ENCODE measurements around the gene REEP6.
"Not testable (repeated sequence)": the region's sequence is repeated elsewhere in the genome, so short reads cannot be mapped to it uniquely, and the experiment has no call there.

REEP6 gene

GRCh38 chr19:1538978-1539377 lies 48.0 kb downstream of the REEP6 start:
- no peaks in the 10 kb centered on the region for H4K20me1 ChIP-seq (ENCODE audit: insufficient read depth, low read length)
- no peak overlapping the region for H3K9ac ChIP-seq (ENCODE audit: low read length)
- no peaks in the 10 kb centered on the region for H3K9me3 ChIP-seq (replicated peaks; ENCODE audit: insufficient read depth, low read length)
- H3K4me2 ChIP-seq (ENCODE audit: low read depth, low read length): no peak overlapping the region
- H3F3A ChIP-seq (ENCODE audit: insufficient read depth, low read length): no peaks in the 10 kb centered on the region
- H3K4me3 ChIP-seq (ENCODE audit: low read length): no peak overlapping the region
- TF ChIP-seq CTCF (IDR thresholded peaks at IDR 0.05; ENCODE audit: low read length) (no peak), EZH2phosphoT487 (IDR thresholded peaks at IDR 0.05; ENCODE audit: low read length) (no peak), EZH2 (optimal IDR thresholded peaks at IDR 0.05; ENCODE audit: low read depth, low read length) (no peak)
- no peaks in the 10 kb centered on the region for H3K4me1 ChIP-seq (ENCODE audit: low read length)
- H3K36me3 ChIP-seq (replicated peaks; ENCODE audit: insufficient read depth, low read length): no peaks in the 10 kb centered on the region
- no peak overlapping the region for H2AFZ ChIP-seq (ENCODE audit: low read length)
- H3K9me2 ChIP-seq (replicated peaks; ENCODE audit: insufficient read depth, low read length): no peaks in the 10 kb centered on the region
- no peak overlapping the region for H3K27ac ChIP-seq (ENCODE audit: low read length)
- DNase-seq: no peak
- H3K27me3 ChIP-seq (replicated peaks; ENCODE audit: insufficient read depth, low read length): peaks cover 86% of the 10 kb centered on the region
- no peaks in the 10 kb centered on the region for H3K79me2 ChIP-seq (ENCODE audit: low read length)

GRCh38 chr19:1539749-1540148 lies 48.8 kb downstream of the REEP6 start:
- H3K27ac ChIP-seq (ENCODE audit: low read length); H3K4me2 ChIP-seq (ENCODE audit: low read depth, low read length); H3K79me2 ChIP-seq (ENCODE audit: low read length); H3K36me3 ChIP-seq (replicated peaks; ENCODE audit: insufficient read depth, low read length); H3K4me1 ChIP-seq (ENCODE audit: low read length); H3K9me2 ChIP-seq (replicated peaks; ENCODE audit: insufficient read depth, low read length); H3K4me3 ChIP-seq (ENCODE audit: low read length); DNase-seq; H4K20me1 ChIP-seq (ENCODE audit: insufficient read depth, low read length); H3K9me3 ChIP-seq (replicated peaks; ENCODE audit: insufficient read depth, low read length); H3F3A ChIP-seq (ENCODE audit: insufficient read depth, low read length); H3K9ac ChIP-seq (ENCODE audit: low read length); H2AFZ ChIP-seq (ENCODE audit: low read length): not testable (repeated sequence)
- H3K27me3 ChIP-seq (replicated peaks; ENCODE audit: insufficient read depth, low read length): peaks cover 89% of the 10 kb centered on the region

GRCh38 chr19:1540365-1540925 lies 49.5 kb downstream of the REEP6 start:
- H2AFZ ChIP-seq (ENCODE audit: low read length): no peak overlapping the region
- H3F3A ChIP-seq (ENCODE audit: insufficient read depth, low read length): no peaks in the 10 kb centered on the region
- no peaks in the 10 kb centered on the region for H3K4me1 ChIP-seq (ENCODE audit: low read length)
- no peaks in the 10 kb centered on the region for H3K9me2 ChIP-seq (replicated peaks; ENCODE audit: insufficient read depth, low read length)
- H3K9ac ChIP-seq (ENCODE audit: low read length): no peak overlapping the region
- H3K4me2 ChIP-seq (ENCODE audit: low read depth, low read length): no peak overlapping the region
- TF ChIP-seq CTCF (IDR thresholded peaks at IDR 0.05; ENCODE audit: low read length) (no peak), EZH2phosphoT487 (IDR thresholded peaks at IDR 0.05; ENCODE audit: low read length) (no peak), EZH2 (optimal IDR thresholded peaks at IDR 0.05; ENCODE audit: low read depth, low read length) (no peak)
- no peaks in the 10 kb centered on the region for H3K9me3 ChIP-seq (replicated peaks; ENCODE audit: insufficient read depth, low read length)
- H3K27ac ChIP-seq (ENCODE audit: low read length): no peak overlapping the region
- no peak overlapping the region for H3K4me3 ChIP-seq (ENCODE audit: low read length)
- no peaks in the 10 kb centered on the region for H3K79me2 ChIP-seq (ENCODE audit: low read length)
- H3K36me3 ChIP-seq (replicated peaks; ENCODE audit: insufficient read depth, low read length): no peaks in the 10 kb centered on the region
- no peaks in the 10 kb centered on the region for H4K20me1 ChIP-seq (ENCODE audit: insufficient read depth, low read length)
- H3K27me3 ChIP-seq (replicated peaks; ENCODE audit: insufficient read depth, low read length): peaks cover 86% of the 10 kb centered on the region
- DNase-seq: no peak

Measured in MM.1S (cell line).